Neural progenitor cell (in vitro differentiated cells): Measurements from ENCODE around the gene DTD2. TPM values are rescaled to one million over a fixed set of nuclear protein-coding genes. Genes with fewer than 3 reads are reported as not detected.

Source experiments
- DNase-seq: peaks from one replicate; pipeline ENCODE4 v3.0.0-alpha.2; 2016; ENCODE audit warnings: low spot score
- H2AFZ ChIP-seq: fragments of 200-600 bp; sonication (generic); replicated peaks from 2 replicates; pipeline ENCODE4 v1.6.1; 2016; ENCODE audit warnings: antibody characterized with exemption
- H3F3A ChIP-seq: fragments of 200-600 bp; sonication (generic); 2 replicates; pipeline ENCODE4 v1.6.1; 2016; ENCODE audit warnings: antibody characterized with exemption, low read depth
- H3K27ac ChIP-seq: fragments of 200-600 bp; sonication (generic); 2 replicates; pipeline ENCODE4 v1.5.1; 2016; ENCODE audit warnings: mild to moderate bottlenecking
- H3K27me3 ChIP-seq: fragments of 200-600 bp; sonication (generic); 2 replicates; pipeline ENCODE4 v1.6.1; 2016; ENCODE audit warnings: mild to moderate bottlenecking, moderate library complexity
- H3K36me3 ChIP-seq: fragments of 200-600 bp; sonication (generic); 2 replicates; pipeline ENCODE4 v1.5.1; 2016
- H3K4me1 ChIP-seq: fragments of 200-600 bp; sonication (generic); 2 replicates; pipeline ENCODE4 v1.6.1; 2016; ENCODE audit warnings: mixed run types
- H3K4me2 ChIP-seq: fragments of 200-600 bp; sonication (generic); 2 replicates; pipeline ENCODE4 v1.6.1; 2016
- H3K4me3 ChIP-seq: fragments of 200-600 bp; sonication (generic); 2 replicates; pipeline ENCODE4 v1.5.1; 2016
- H3K79me2 ChIP-seq: fragments of 200-600 bp; sonication (generic); 2 replicates; pipeline ENCODE4 v1.6.1; 2016; ENCODE audit warnings: low read depth
- H3K9ac ChIP-seq: fragments of 200-600 bp; sonication (generic); 2 replicates; pipeline ENCODE4 v1.6.1; 2016
- H3K9me3 ChIP-seq: fragments of 200-600 bp; sonication (generic); 2 replicates; pipeline ENCODE4 v1.5.1; 2016; ENCODE audit warnings: low read depth
- H4K20me1 ChIP-seq: fragments of 200-600 bp; sonication (generic); 2 replicates; pipeline ENCODE4 v1.6.1; 2016; ENCODE audit warnings: low read depth
- H3K27ac Mint-ChIP-seq: 3 replicates; pipeline ENCODE4 v1.8.0; 2021; ENCODE audit warnings: mixed read lengths
- H3K27me3 Mint-ChIP-seq: 2 replicates; pipeline ENCODE4 v1.8.0; 2022; ENCODE audit warnings: low read depth, mild to moderate bottlenecking, inconsistent platforms, moderate library complexity, mixed read lengths; ENCODE audit not compliant: insufficient read depth
- H3K36me3 Mint-ChIP-seq: 3 replicates; pipeline ENCODE4 v1.8.0; 2021; ENCODE audit warnings: mixed read lengths
- H3K4me1 Mint-ChIP-seq: 3 replicates; pipeline ENCODE4 v1.8.0; 2021; ENCODE audit warnings: mixed read lengths
- H3K4me3 Mint-ChIP-seq: 3 replicates; pipeline ENCODE4 v1.8.0; 2021; ENCODE audit warnings: mild to moderate bottlenecking, moderate library complexity, mixed read lengths
- H3K9me3 Mint-ChIP-seq: 3 replicates; pipeline ENCODE4 v1.8.0; 2020; ENCODE audit warnings: mixed read lengths
- EZH2 ChIP-seq: fragments of 200-600 bp; sonication (generic); IDR thresholded peaks from 2 replicates; pipeline ENCODE4 v1.6.1; 2017; ENCODE audit warnings: antibody characterized with exemption, mild to moderate bottlenecking, moderate library complexity
- EZH2phosphoT487 ChIP-seq: fragments of 200-600 bp; sonication (generic); IDR thresholded peaks from 2 replicates; pipeline ENCODE4 v1.6.1; 2017; ENCODE audit warnings: antibody characterized with exemption
- total RNA-seq: library from RNA; depleted of rRNA; stranded (reverse); fragments of >200 nt; gene quantifications from 2 replicates; pipeline ENCODE4 v1.2.3, GENCODE V29; 2015; ENCODE audit warnings: low replicate concordance
- TF ChIP-seq, protein P1 (sequence below): fragments of 200-600 bp; sonication (generic); IDR thresholded peaks from 2 replicates; pipeline ENCODE4 v1.5.1; 2017; ENCODE audit warnings: antibody characterized with exemption, mild to moderate bottlenecking

Gene DTD2
- total RNA-seq, 1 donor from 2014 or later = 11.9 TPM

DNA sequence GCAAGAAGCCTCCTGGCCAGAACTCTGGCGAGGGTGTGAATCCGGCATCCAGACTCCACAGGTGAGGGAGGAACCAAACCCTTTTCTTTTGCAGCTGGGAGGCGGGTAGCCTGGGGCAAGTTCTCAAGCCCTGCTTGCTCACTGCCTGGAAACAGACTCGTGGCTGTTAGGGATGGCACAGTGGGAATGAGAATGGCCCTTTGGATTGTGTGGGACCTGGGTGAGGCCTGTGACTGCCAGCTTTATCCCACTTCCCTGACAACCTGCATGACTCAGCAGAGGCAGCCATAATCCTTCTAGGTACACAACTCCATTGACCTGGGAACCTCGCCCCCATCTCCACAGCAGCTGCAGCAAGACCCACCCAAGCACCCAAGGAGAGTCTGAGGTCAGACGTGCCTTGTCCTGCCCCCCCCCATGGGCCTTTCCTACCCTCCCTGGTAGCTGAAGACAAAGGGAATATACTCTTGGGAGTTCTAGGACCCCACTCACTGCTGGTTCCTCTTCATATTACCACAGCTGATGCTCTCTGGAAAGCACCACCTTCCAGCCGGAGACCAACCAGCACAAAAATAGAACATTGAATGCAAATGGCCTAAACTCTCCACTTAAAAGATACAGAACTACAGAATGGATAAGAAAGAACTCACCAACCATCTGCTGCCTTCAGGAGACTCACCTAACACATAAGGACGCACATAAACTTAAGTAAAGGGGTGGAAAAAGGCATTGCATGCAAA lies 35.6 kb upstream of the DTD2 start:
- TF ChIP-seq, protein P1, sequence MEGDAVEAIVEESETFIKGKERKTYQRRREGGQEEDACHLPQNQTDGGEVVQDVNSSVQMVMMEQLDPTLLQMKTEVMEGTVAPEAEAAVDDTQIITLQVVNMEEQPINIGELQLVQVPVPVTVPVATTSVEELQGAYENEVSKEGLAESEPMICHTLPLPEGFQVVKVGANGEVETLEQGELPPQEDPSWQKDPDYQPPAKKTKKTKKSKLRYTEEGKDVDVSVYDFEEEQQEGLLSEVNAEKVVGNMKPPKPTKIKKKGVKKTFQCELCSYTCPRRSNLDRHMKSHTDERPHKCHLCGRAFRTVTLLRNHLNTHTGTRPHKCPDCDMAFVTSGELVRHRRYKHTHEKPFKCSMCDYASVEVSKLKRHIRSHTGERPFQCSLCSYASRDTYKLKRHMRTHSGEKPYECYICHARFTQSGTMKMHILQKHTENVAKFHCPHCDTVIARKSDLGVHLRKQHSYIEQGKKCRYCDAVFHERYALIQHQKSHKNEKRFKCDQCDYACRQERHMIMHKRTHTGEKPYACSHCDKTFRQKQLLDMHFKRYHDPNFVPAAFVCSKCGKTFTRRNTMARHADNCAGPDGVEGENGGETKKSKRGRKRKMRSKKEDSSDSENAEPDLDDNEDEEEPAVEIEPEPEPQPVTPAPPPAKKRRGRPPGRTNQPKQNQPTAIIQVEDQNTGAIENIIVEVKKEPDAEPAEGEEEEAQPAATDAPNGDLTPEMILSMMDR = no peak
- no peak for TF ChIP-seq EZH2
- TF ChIP-seq EZH2phosphoT487 = no peak
- no peak overlapping the region for H2AFZ ChIP-seq
- H3K4me1 ChIP-seq = no peaks in the 10 kb centered on the region
- Mint-ChIP-seq H3K9me3 (peaks cover 8% of the 10 kb centered on the region), H3K36me3 (no peaks in the 10 kb centered on the region), H3K4me3 (no peak overlapping the region), H3K27ac (no peak overlapping the region), H3K27me3 (no peaks in the 10 kb centered on the region), H3K4me1 (no peaks in the 10 kb centered on the region)
- DNase-seq = no peak
- no peak overlapping the region for H3K27ac ChIP-seq
- no peaks in the 10 kb centered on the region for H3F3A ChIP-seq
- no peaks in the 10 kb centered on the region for H3K36me3 ChIP-seq
- no peak overlapping the region for H3K9ac ChIP-seq
- H3K9me3 ChIP-seq = no peaks in the 10 kb centered on the region
- H3K79me2 ChIP-seq = no peaks in the 10 kb centered on the region
- no peaks in the 10 kb centered on the region for H3K27me3 ChIP-seq
- no peaks in the 10 kb centered on the region for H4K20me1 ChIP-seq
- no peak overlapping the region for H3K4me2 ChIP-seq
- no peak overlapping the region for H3K4me3 ChIP-seq

DNA sequence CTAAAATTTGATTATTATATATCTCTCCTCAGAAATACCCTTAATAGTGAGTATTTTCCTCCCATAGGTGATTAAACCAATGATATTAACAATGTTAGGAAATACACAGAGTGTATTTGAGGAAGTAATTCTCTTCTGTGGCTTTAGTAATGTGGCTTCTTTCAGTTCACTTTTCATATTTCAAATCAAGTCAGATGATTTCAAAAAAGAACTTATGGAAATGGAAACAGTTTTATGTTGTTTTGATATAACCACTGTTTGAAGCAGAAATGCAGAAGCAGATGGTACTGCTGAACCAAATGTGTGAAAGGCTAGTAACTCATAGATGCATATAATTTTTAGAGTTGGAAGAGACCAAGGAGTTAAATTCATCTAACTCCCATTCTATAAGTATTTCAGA lies 32.4 kb upstream of the DTD2 start:
- Histone ChIP-seq H3K36me3 (no peaks in the 10 kb centered on the region), H3K27me3 (no peaks in the 10 kb centered on the region), H3K4me3 (no peak overlapping the region), H2AFZ (no peak overlapping the region), H3K4me2 (no peak overlapping the region), H3K79me2 (no peaks in the 10 kb centered on the region), H4K20me1 (no peaks in the 10 kb centered on the region), H3F3A (no peaks in the 10 kb centered on the region), H3K4me1 (no peaks in the 10 kb centered on the region), H3K9me3 (no peaks in the 10 kb centered on the region), H3K9ac (no peak overlapping the region), H3K27ac (no peak overlapping the region)
- Mint-ChIP-seq H3K9me3 (peaks cover 2% of the 10 kb centered on the region), H3K36me3 (no peaks in the 10 kb centered on the region), H3K27ac (no peak overlapping the region), H3K4me3 (no peak overlapping the region), H3K4me1 (no peaks in the 10 kb centered on the region), H3K27me3 (no peaks in the 10 kb centered on the region)
- DNase-seq = no peak
- no peak for TF ChIP-seq EZH2
- TF ChIP-seq EZH2phosphoT487 = no peak
- TF ChIP-seq, protein P1 = no peak

DNA sequence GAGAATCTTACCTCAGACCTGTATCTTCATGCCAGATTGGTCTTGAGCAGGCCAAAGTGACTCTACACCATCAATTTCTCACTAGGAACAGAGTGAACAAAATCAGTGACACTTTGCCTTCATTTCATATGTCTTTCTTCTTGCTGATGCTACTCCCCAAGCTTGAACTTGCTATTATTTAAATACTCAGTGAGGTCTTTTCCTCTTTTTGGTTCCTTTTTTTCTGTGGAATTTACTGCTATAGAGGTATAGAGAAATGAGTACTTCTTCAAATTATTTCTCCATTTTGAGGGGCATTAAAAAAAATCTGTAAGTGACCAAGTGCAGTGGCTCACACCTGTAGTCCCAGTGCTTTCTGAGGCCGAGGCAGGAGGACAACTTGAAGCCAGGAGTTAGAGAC lies 30.6 kb upstream of the DTD2 start, which contains the start of gene GPR33:
Gene GPR33 (minus strand): TSS at position 154 of the 400 bp plus-strand sequence. CDS start 4,074 bp downstream, outside the sequence.
- DNase-seq = no peak
- H3K9ac ChIP-seq = no peak within 1 kb of the TSS

DNA sequence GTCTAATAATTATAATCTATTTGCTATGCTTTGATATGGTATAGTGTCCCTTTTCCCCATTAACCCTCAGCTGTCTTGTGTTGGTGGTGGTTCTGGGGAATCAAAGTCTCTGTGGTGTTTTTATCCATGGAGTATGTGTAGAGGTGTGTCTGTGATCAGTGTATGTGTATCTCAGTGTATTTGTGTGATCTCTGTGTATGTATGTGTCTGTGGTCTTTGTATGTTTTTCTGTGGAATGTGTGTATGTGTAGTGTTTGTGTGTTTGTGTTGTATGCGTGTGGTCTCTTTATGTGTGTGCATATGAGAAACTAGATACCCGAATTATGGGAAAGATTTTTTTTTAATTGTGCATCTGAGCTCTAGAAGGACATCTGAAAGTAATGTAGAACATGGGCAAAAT lies 29.5 kb upstream of the DTD2 start:
- Histone ChIP-seq H3K79me2 (no peaks in the 10 kb centered on the region), H3K36me3 (no peaks in the 10 kb centered on the region), H3K4me1 (no peaks in the 10 kb centered on the region), H2AFZ (no peak overlapping the region), H3K4me2 (no peak overlapping the region), H3K4me3 (no peak overlapping the region), H3K27ac (no peak overlapping the region), H3K9me3 (no peaks in the 10 kb centered on the region), H3K27me3 (no peaks in the 10 kb centered on the region), H4K20me1 (no peaks in the 10 kb centered on the region), H3F3A (no peaks in the 10 kb centered on the region), H3K9ac (no peak overlapping the region)
- Mint-ChIP-seq H3K4me1 (no peaks in the 10 kb centered on the region), H3K9me3 (no peaks in the 10 kb centered on the region), H3K27me3 (no peaks in the 10 kb centered on the region), H3K27ac (no peak overlapping the region), H3K36me3 (no peaks in the 10 kb centered on the region), H3K4me3 (no peak overlapping the region)
- DNase-seq = no peak
- TF ChIP-seq, protein P1 = no peak
- TF ChIP-seq EZH2 (no peak), EZH2phosphoT487 (no peak)

More for the DNA sequence above, 30.6 kb upstream of the DTD2 start, which contains the start of gene GPR33:
- Mint-ChIP-seq H3K9me3 (peaks cover 2% of the 10 kb centered on the region), H3K36me3 (no peaks in the 10 kb centered on the region), H3K27me3 (no peaks in the 10 kb centered on the region), H3K4me1 (no peaks in the 10 kb centered on the region), H3K4me3 (no peak within 1 kb of the TSS), H3K27ac (no peak within 1 kb of the TSS)
- Histone ChIP-seq H3K4me3 (no peak within 1 kb of the TSS), H3K4me1 (no peaks in the 10 kb centered on the region), H3K4me2 (no peak within 1 kb of the TSS), H3K36me3 (no peaks in the 10 kb centered on the region), H3K27ac (no peak within 1 kb of the TSS), H3K79me2 (no peaks in the 10 kb centered on the region), H4K20me1 (no peaks in the 10 kb centered on the region), H3K9me3 (no peaks in the 10 kb centered on the region), H3K27me3 (no peaks in the 10 kb centered on the region), H2AFZ (no peak within 1 kb of the TSS), H3F3A (no peaks in the 10 kb centered on the region)
- TF ChIP-seq EZH2 (no peak), EZH2phosphoT487 (no peak)
